Adrenal gland (tissue), 5 donors: ENCODE data around the gene NRP1.

Experiments
- CTCF ChIP-seq, 6 experiments: fragments of 450-650 bp in 4 of 6; fragments of 200-600 bp in 2 of 6; sonication (generic) in 1 of 6; IDR thresholded peaks; 1 replicate in 5 of 6; 2 replicates in 1 of 6; pipeline versions ENCODE4 v1.5.1 to v1.8.0; 2016 to 2021; ENCODE audit warnings: antibody characterized with exemption in 6 of 6, mild to moderate bottlenecking in 2 of 6, moderate library complexity in 1 of 6
- POLR2A ChIP-seq, 2 donors: fragments of 450-650 bp; IDR thresholded peaks; one replicate each; pipeline ENCODE4 v1.6.1; 2017; ENCODE audit warnings: antibody characterized with exemption in 2 of 2, mild to moderate bottlenecking in 2 of 2, moderate library complexity in 1 of 2
- donor health status: DM: no; HTN: no; CAD: no.

- TF ChIP-seq CTCF (IDR thresholded peaks at IDR 0.05): no peak
- no peak for TF ChIP-seq POLR2A (IDR thresholded peaks at IDR 0.05)
Observed at GRCh38 chr10:33353853-33354252, 19.4 kb upstream of the NRP1 start.
